Activated CD4-positive, alpha-beta T cell treated with anti-CD3 and anti-CD28 coated beads for 4 hours (primary cell): ENCODE results near the gene AP1G2.

ENCODE experiments used
- DNase-seq, 2 donors: peaks; one replicate each; pipeline ENCODE4 v3.0.0-alpha.2; 2020

Gene AP1G2

DNA sequence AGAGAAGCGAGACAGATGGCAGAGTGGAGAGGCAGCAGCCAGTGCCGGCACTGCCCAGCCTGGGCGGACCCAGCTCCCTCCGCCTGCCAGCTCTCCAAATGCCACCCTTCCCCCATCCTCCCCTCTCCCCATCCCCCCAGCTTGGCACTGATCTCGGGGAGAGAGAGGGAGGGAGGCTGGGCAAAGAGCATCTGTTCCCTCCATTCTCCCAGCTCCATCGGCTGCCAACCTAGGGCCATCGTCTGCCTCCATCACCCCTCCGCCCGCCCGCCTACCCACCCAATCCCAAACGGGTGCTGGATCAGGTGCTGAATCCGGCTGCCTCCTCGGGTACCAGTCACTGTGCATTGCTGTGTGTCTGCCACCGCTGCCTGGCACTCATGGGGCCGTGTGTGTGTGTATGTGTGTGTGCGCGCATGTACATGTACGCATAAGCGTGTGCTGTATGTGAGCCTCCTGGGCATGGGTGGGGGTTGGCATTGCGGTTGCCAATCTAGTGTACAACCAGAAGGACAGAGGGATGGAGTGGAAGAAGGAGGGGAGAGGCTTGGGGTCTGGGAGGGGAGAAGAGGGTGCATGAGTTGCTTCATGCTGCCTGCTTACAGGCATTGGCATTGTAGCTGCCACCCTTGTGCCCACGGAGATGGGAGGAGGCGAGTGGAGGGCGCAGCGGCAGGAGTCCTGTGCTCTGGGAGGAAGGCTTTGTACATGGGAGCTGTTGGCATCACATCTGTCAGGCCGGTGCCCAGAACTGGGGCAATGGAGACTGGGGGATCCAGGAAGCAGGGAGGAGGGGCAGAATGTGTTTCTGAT, 54.4 kb downstream of the AP1G2 start:
- no peak for DNase-seq

DNA sequence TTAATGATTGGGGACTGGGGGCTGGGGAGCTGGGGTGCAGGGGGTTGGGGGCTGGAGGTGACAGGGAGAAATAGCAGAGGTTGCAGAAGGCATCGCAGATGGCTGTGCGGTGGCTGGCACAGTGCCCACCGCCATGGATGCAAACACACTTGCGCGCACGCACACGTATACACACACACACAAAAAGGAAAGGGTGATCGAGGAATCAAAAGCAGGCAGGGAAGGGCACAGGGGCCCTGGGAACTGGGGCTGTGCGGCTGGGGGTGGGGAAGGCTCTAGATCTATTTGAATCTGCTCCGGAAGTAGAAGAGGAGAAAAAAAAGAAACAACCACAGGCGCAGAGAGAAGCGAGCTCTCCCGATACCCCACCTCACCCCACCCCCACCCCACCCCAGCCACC, 55.4 kb downstream of the AP1G2 start:
- no peak for DNase-seq
